ENCODE results near the gene LIFR. TPM values are rescaled to one million over a fixed set of nuclear protein-coding genes. Genes with fewer than 3 reads are reported as not detected.

The LIFR gene
- total and polyA plus RNA-seq, 2 experiments from 2014 or later = 20.7 to 35.6 TPM

- Histone ChIP-seq H3K27me3 (no peaks in the 10 kb centered on the region), H3K9me3 (ENCODE audit: low read depth) (no peaks in the 10 kb centered on the region), H3K36me3 (no peaks in the 10 kb centered on the region), H3K27ac (no peak overlapping the region), H3K4me3 (no peak overlapping the region), H3K4me1 (ENCODE audit: low read depth) (no peaks in the 10 kb centered on the region)
- DNase-seq (ENCODE audit: low read depth in 1 of 2, low spot score in 1 of 2) = no peak
- TF ChIP-seq CTCF (IDR thresholded peaks at IDR 0.05; ENCODE audit: low read depth, low read length) = no peak
These were observed 99.6 kb downstream of the LIFR start for GRCh38 chr5:38456657-38457399.

- no peaks in the 10 kb centered on the region for H3K36me3 ChIP-seq
- no peak for TF ChIP-seq CTCF (IDR thresholded peaks at IDR 0.05; ENCODE audit: low read depth, low read length)
- no peaks in the 10 kb centered on the region for H3K27me3 ChIP-seq
- no peak overlapping the region for H3K27ac ChIP-seq
- no peak overlapping the region for H3K4me3 ChIP-seq
- no peak for DNase-seq (ENCODE audit: low read depth in 1 of 2, low spot score in 1 of 2)
- H3K9me3 ChIP-seq (ENCODE audit: low read depth) = no peaks in the 10 kb centered on the region
- H3K4me1 ChIP-seq (ENCODE audit: low read depth) = no peaks in the 10 kb centered on the region
These were observed 100.6 kb downstream of the LIFR start for GRCh38 chr5:38455796-38456330.

- Histone ChIP-seq H3K27me3 (no peaks in the 10 kb centered on the region), H3K27ac (no peak overlapping the region), H3K36me3 (no peaks in the 10 kb centered on the region), H3K4me3 (no peak overlapping the region), H3K9me3 (ENCODE audit: low read depth) (no peaks in the 10 kb centered on the region), H3K4me1 (ENCODE audit: low read depth) (no peaks in the 10 kb centered on the region)
- DNase-seq (ENCODE audit: low read depth in 1 of 2, low spot score in 1 of 2) = no peak
- no peak for TF ChIP-seq CTCF (IDR thresholded peaks at IDR 0.05; ENCODE audit: low read depth, low read length)
These were observed 102.5 kb downstream of the LIFR start for GRCh38 chr5:38453921-38454320.

GRCh38 chr5:38453506-38453905 lies 102.9 kb downstream of the LIFR start:
- Histone ChIP-seq H3K4me1 (ENCODE audit: low read depth) (no peaks in the 10 kb centered on the region), H3K9me3 (ENCODE audit: low read depth) (no peaks in the 10 kb centered on the region), H3K36me3 (no peaks in the 10 kb centered on the region), H3K4me3 (no peak overlapping the region), H3K27ac (no peak overlapping the region), H3K27me3 (no peaks in the 10 kb centered on the region)
- no peak for TF ChIP-seq CTCF (IDR thresholded peaks at IDR 0.05; ENCODE audit: low read depth, low read length)
- DNase-seq (ENCODE audit: low read depth in 1 of 2, low spot score in 1 of 2) = no peak

- H3K36me3 ChIP-seq = no peaks in the 10 kb centered on the region
- no peak overlapping the region for H3K4me3 ChIP-seq
- DNase-seq (ENCODE audit: low read depth in 1 of 2, low spot score in 1 of 2) = no peak
These were observed 104.2 kb downstream of the LIFR start for GRCh38 chr5:38452201-38452600.

More at GRCh38 chr5:38452201-38452600, 104.2 kb downstream of the LIFR start:
- no peaks in the 10 kb centered on the region for H3K9me3 ChIP-seq (ENCODE audit: low read depth)
- no peak for TF ChIP-seq CTCF (IDR thresholded peaks at IDR 0.05; ENCODE audit: low read depth, low read length)
- no peak overlapping the region for H3K27ac ChIP-seq
- no peaks in the 10 kb centered on the region for H3K27me3 ChIP-seq
- H3K4me1 ChIP-seq (ENCODE audit: low read depth) = no peaks in the 10 kb centered on the region

Data from cardiac muscle cell (in vitro differentiated cells and primary cell).